ENCODE results near the gene CDK16.
A peak's percentile ranks its signal among the peaks of the same experiment; 100 is the strongest.

CDK16 gene

GRCh38 chrX:47209508-47210238 lies 8.8 kb upstream of the CDK16 start:
- no peak for DNase-seq

GRCh38 chrX:47210661-47211425 lies 7.6 kb upstream of the CDK16 start:
- DNase-seq: no peak

- DNase-seq: no peak
Measured at GRCh38 chrX:47212381-47213293, 5.8 kb upstream of the CDK16 start.

GRCh38 chrX:47214435-47215077 lies 3.9 kb upstream of the CDK16 start:
- DNase-seq: no peak

GRCh38 chrX:47215291-47215900 lies 3.1 kb upstream of the CDK16 start:
- no peak for DNase-seq

GRCh38 chrX:47216393-47216925 lies 2.0 kb upstream of the CDK16 start:
- no peak for DNase-seq

- DNase-seq: no peak
Measured at GRCh38 chrX:47217121-47217851, 1.2 kb upstream of the CDK16 start.

- DNase-seq: peak; percentile 98
Measured at GRCh38 chrX:47217852-47218279, 615 bp upstream of the CDK16 start.

GRCh38 chrX:47218920-47219815 lies 687 bp downstream of the CDK16 start:
- peak; percentile 23 for DNase-seq

GRCh38 chrX:47221756-47222155 lies 3.3 kb downstream of the CDK16 start:
- DNase-seq: no peak

GRCh38 chrX:47222751-47223350 lies 4.4 kb downstream of the CDK16 start:
- no peak for DNase-seq

GRCh38 chrX:47223476-47224250 lies 5.2 kb downstream of the CDK16 start:
- DNase-seq: no peak

GRCh38 chrX:47224266-47224895 lies 5.9 kb downstream of the CDK16 start:
- DNase-seq: no peak

GRCh38 chrX:47224896-47225290 lies 6.4 kb downstream of the CDK16 start:
- no peak for DNase-seq

GRCh38 chrX:47226071-47226470 lies 7.6 kb downstream of the CDK16 start:
- no peak for DNase-seq

- no peak for DNase-seq
Measured at GRCh38 chrX:47226531-47227333, 8.3 kb downstream of the CDK16 start.

GRCh38 chrX:47227334-47227583 lies 8.8 kb downstream of the CDK16 start:
- no peak for DNase-seq

Measured in NCI-H345 (cell line).